22Rv1 (cell line): ENCODE results near the gene MTMR12.

Experiments
- ZFX ChIP-seq: fragments of 450-650 bp; IDR thresholded peaks from 2 replicates; pipeline ENCODE4 v1.6.1; 2017; ENCODE audit warnings: antibody characterized with exemption, borderline replicate concordance
- TF ChIP-seq, protein P1 (sequence below): fragments of 450-650 bp; IDR thresholded peaks from 2 replicates; pipeline ENCODE4 v1.5.1; 2017; ENCODE audit warnings: mild to moderate bottlenecking

GRCh38 chr5:32244017-32244416, 68.7 kb downstream of the MTMR12 start:
- TF ChIP-seq, protein P1, sequence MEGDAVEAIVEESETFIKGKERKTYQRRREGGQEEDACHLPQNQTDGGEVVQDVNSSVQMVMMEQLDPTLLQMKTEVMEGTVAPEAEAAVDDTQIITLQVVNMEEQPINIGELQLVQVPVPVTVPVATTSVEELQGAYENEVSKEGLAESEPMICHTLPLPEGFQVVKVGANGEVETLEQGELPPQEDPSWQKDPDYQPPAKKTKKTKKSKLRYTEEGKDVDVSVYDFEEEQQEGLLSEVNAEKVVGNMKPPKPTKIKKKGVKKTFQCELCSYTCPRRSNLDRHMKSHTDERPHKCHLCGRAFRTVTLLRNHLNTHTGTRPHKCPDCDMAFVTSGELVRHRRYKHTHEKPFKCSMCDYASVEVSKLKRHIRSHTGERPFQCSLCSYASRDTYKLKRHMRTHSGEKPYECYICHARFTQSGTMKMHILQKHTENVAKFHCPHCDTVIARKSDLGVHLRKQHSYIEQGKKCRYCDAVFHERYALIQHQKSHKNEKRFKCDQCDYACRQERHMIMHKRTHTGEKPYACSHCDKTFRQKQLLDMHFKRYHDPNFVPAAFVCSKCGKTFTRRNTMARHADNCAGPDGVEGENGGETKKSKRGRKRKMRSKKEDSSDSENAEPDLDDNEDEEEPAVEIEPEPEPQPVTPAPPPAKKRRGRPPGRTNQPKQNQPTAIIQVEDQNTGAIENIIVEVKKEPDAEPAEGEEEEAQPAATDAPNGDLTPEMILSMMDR = no peak
- no peak for TF ChIP-seq ZFX
